Loucy (cell line): ENCODE results near the gene KIAA0825.

Source experiments
- H2AFZ ChIP-seq: fragments of 200-600 bp; sonication (generic); 2 replicates; pipeline ENCODE4 v1.6.0; 2016; ENCODE audit warnings: antibody characterized with exemption, mild to moderate bottlenecking, low read length, moderate library complexity
- H3F3A ChIP-seq: fragments of 200-600 bp; 2 replicates; pipeline ENCODE4 v1.6.0; 2016; ENCODE audit warnings: antibody characterized with exemption, low read depth, mild to moderate bottlenecking
- H3K27me3 ChIP-seq: fragments of 200-600 bp; sonication (generic); 2 replicates; pipeline ENCODE4 v1.6.1; 2014; ENCODE audit warnings: low read length, mild to moderate bottlenecking; ENCODE audit not compliant: insufficient read depth, poor library complexity, severe bottlenecking
- H3K36me3 ChIP-seq: fragments of 200-600 bp; sonication (generic); 2 replicates; pipeline ENCODE4 v1.6.1; 2016; ENCODE audit warnings: low read length; ENCODE audit not compliant: insufficient read depth
- H3K4me1 ChIP-seq: fragments of 200-600 bp; sonication (generic); 2 replicates; pipeline ENCODE4 v1.5.1; 2014; ENCODE audit warnings: low read length, mild to moderate bottlenecking; ENCODE audit not compliant: insufficient read depth, poor library complexity, severe bottlenecking
- H3K4me2 ChIP-seq: fragments of 200-600 bp; sonication (generic); 2 replicates; pipeline ENCODE4 v1.6.0; 2014; ENCODE audit warnings: antibody characterized with exemption, low read length, low read depth, mild to moderate bottlenecking; ENCODE audit not compliant: poor library complexity, severe bottlenecking
- H3K4me3 ChIP-seq: fragments of 200-600 bp; sonication (generic); 2 replicates; pipeline ENCODE4 v1.5.1; 2014; ENCODE audit warnings: low read length, mild to moderate bottlenecking, mixed read lengths; ENCODE audit not compliant: poor library complexity, severe bottlenecking
- H3K79me2 ChIP-seq: fragments of 200-600 bp; sonication (generic); 2 replicates; pipeline ENCODE4 v1.6.1; 2014; ENCODE audit warnings: low read length; ENCODE audit not compliant: insufficient read depth
- H3K9ac ChIP-seq: fragments of 200-600 bp; sonication (generic); 2 replicates; pipeline ENCODE4 v1.6.0; 2014; ENCODE audit warnings: mild to moderate bottlenecking, low read depth, low read length, moderate library complexity; ENCODE audit not compliant: poor library complexity, severe bottlenecking
- H3K9me2 ChIP-seq: fragments of 200-600 bp; sonication (generic); replicated peaks from 2 replicates; pipeline ENCODE4 v1.6.1; 2016; ENCODE audit warnings: low read depth, low read length, mixed read lengths
- H3K9me3 ChIP-seq: fragments of 200-600 bp; sonication (generic); 2 replicates; pipeline ENCODE4 v1.6.1; 2014; ENCODE audit warnings: mild to moderate bottlenecking, antibody characterized with exemption, low read length, low read depth; ENCODE audit not compliant: insufficient read depth
- H4K20me1 ChIP-seq: fragments of 200-600 bp; sonication (generic); 2 replicates; pipeline ENCODE4 v1.6.0; 2014; ENCODE audit warnings: antibody characterized with exemption, low read length, mild to moderate bottlenecking; ENCODE audit not compliant: insufficient read depth, poor library complexity, severe bottlenecking
- EZH2phosphoT487 ChIP-seq: fragments of 200-600 bp; IDR thresholded peaks from 2 replicates; pipeline ENCODE4 v1.6.1; 2018; ENCODE audit warnings: antibody characterized with exemption, mild to moderate bottlenecking, moderate library complexity, borderline replicate concordance
- TF ChIP-seq, protein P1 (sequence below): fragments of 200-600 bp; sonication (generic); conservative IDR thresholded peaks from 2 replicates; pipeline ENCODE4 v1.5.1; 2014; ENCODE audit warnings: mild to moderate bottlenecking, antibody characterized with exemption, low read length

Gene KIAA0825

DNA sequence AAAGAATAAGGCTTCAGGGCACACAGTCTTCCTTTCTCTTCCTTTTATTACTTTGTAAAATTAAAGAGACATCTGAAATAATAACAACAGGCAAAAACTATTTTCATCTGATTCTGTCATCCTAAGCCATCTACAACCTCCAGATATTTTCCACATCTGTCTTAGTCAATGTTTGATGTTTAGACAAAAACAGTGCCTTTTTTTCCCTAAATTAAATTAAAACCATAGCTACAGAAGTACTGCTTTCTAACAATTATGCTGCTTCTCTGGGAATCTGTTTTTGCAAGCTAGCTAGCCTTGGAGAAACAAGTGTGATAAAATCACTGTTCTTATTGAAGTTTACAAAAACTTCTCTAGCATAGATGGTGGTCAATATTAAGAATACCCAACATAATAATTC is 95.4 kb downstream of the KIAA0825 start:
- Histone ChIP-seq H3K27me3 (no peaks in the 10 kb centered on the region), H3K9me3 (no peaks in the 10 kb centered on the region), H3K4me3 (no peak overlapping the region), H2AFZ (no peak overlapping the region), H3F3A (no peaks in the 10 kb centered on the region), H3K9me2 (no peaks in the 10 kb centered on the region), H3K36me3 (no peaks in the 10 kb centered on the region), H3K4me1 (no peaks in the 10 kb centered on the region), H3K79me2 (no peaks in the 10 kb centered on the region), H3K9ac (no peak overlapping the region), H4K20me1 (no peaks in the 10 kb centered on the region), H3K4me2 (no peak overlapping the region)
- TF ChIP-seq, protein P1, sequence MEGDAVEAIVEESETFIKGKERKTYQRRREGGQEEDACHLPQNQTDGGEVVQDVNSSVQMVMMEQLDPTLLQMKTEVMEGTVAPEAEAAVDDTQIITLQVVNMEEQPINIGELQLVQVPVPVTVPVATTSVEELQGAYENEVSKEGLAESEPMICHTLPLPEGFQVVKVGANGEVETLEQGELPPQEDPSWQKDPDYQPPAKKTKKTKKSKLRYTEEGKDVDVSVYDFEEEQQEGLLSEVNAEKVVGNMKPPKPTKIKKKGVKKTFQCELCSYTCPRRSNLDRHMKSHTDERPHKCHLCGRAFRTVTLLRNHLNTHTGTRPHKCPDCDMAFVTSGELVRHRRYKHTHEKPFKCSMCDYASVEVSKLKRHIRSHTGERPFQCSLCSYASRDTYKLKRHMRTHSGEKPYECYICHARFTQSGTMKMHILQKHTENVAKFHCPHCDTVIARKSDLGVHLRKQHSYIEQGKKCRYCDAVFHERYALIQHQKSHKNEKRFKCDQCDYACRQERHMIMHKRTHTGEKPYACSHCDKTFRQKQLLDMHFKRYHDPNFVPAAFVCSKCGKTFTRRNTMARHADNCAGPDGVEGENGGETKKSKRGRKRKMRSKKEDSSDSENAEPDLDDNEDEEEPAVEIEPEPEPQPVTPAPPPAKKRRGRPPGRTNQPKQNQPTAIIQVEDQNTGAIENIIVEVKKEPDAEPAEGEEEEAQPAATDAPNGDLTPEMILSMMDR: no peak
- TF ChIP-seq EZH2phosphoT487: no peak

DNA sequence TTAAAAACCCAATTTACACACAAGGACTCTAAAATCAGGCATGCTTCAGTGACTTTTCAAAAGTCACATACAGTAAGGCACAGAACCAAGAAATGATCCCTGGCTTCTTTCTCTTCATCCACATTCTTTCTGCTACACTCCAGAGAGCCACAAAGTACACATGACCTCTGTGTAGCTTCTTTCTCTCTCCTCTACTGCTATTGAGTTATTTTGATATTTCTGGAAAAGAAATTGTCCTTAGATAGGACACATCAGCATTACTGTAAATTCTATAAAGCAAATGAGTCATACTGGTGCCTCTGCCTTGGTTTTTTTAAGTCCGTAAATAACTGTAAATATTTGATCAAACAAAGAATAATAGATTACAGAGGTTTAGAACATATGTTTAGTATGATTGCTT is 96.3 kb downstream of the KIAA0825 start:
- H3K4me3 ChIP-seq: no peak overlapping the region
- H3K9me2 ChIP-seq: no peaks in the 10 kb centered on the region
- H3K4me2 ChIP-seq: no peak overlapping the region
- no peaks in the 10 kb centered on the region for H3K36me3 ChIP-seq
- no peak overlapping the region for H3K9ac ChIP-seq
- H4K20me1 ChIP-seq: no peaks in the 10 kb centered on the region
- H3K27me3 ChIP-seq: no peaks in the 10 kb centered on the region
- H3F3A ChIP-seq: no peaks in the 10 kb centered on the region
- no peaks in the 10 kb centered on the region for H3K4me1 ChIP-seq
- TF ChIP-seq, protein P1: no peak
- TF ChIP-seq EZH2phosphoT487: no peak
- no peaks in the 10 kb centered on the region for H3K9me3 ChIP-seq
- no peaks in the 10 kb centered on the region for H3K79me2 ChIP-seq
- no peak overlapping the region for H2AFZ ChIP-seq

DNA sequence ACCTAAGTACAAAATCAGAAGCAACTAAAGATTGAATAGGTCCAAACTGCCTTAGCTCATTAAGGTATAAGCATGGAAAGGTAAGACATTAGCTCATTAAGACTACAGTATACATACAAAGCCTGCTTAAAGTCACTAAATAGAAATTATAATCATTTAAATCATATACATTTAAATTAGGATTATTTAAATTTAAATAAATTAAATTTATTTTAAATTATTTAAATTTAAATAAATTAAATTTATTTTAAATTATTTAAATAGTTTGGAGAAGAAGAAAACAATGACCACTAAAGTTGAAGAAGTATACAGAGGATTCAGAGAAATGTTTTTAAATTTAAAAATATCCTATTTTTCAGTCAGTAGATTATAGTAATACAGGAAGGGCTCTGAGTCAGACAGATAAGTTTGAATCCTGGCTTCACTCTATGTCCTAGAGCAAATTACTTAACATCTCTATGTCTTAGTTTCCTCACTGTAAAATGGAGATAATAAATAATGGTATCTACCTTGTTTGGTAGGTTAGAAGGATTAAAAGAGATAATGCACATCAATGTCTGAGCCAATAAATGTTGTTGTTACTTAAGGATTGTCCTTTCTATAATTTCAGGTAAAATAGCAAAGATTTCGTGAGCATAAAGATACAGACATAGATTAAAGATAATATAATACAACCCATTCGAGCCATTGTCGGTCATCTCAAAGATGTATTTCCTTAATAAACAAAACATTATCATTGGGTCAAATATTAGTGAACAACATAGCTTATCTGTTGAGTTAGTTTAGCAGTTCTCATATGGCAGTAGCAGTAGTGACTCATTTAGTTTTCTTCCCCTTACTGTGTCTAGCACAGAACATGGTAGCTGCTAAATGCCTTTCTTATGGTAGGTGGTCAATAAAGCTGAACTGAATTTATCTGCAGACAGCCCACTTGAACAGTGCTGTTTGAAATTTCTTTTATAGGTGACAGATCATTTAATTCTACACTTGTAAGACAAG is 100.6 kb downstream of the KIAA0825 start:
- no peak overlapping the region for H2AFZ ChIP-seq
- no peaks in the 10 kb centered on the region for H3K9me3 ChIP-seq
- no peak overlapping the region for H3K9ac ChIP-seq
- H3K27me3 ChIP-seq: no peaks in the 10 kb centered on the region
- H3K36me3 ChIP-seq: no peaks in the 10 kb centered on the region
- no peaks in the 10 kb centered on the region for H3K9me2 ChIP-seq
- H3K79me2 ChIP-seq: no peaks in the 10 kb centered on the region
- H4K20me1 ChIP-seq: no peaks in the 10 kb centered on the region
- H3K4me1 ChIP-seq: no peaks in the 10 kb centered on the region
- no peak for TF ChIP-seq EZH2phosphoT487
- TF ChIP-seq, protein P1: no peak
- H3K4me3 ChIP-seq: no peak overlapping the region
- no peaks in the 10 kb centered on the region for H3F3A ChIP-seq
- H3K4me2 ChIP-seq: no peak overlapping the region
